NCI-H748 (cell line): ENCODE results near the gene LAMA1.
A peak's percentile ranks its signal among the peaks of the same experiment; 100 is the strongest.
"Not testable (repeated sequence)": the region's sequence is repeated elsewhere in the genome, so short reads cannot be mapped to it uniquely, and the experiment has no call there.

ENCODE experiments used
- DNase-seq: peaks from one replicate; lab custom pipeline; 2025; ENCODE audit not compliant: unreplicated experiment; lab: John Stamatoyannopoulos, UW

The LAMA1 gene

DNA sequence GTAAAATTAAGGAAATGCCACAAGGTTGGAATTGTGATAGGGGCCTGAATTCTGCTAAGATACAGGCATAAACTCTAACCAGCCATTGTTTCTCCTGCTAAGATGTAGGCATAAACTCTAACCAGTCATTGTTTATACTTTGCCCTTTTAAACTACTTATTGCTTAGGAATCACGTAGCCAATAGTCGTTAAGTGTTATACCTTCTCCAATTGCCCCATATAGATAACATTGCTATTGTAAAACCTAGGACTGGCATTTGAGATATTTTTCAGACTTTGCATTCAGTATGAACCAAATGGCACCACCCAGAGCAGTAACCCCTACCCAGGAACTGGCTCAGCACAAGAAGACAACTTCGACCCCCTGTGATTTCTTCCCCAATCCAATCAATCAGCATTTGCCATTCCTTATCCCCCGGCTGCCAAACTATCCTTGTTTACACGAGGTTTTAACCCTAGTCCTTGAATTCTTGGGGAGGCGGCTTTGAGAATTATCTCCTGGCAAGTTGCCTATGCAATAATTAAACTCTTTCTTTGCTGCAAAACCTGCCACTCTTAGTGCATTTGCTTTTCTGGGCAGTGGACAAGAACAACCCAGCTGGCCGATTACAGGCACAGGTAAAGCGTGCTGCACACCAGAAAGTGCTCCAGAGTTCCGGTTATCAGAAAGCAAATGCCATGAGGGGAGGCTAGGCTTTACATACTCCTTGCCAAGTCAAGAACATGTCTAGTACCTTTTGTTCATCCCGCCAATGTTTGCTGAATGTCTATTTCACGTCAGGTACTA, 167.6 kb downstream of the LAMA1 start:
- peak; percentile 17 for DNase-seq

- no peak for DNase-seq
Measured at GRCh38 chr18:6948281-6949055, 169.1 kb downstream of the LAMA1 start.

- DNase-seq: no peak
Measured at GRCh38 chr18:6947338-6948030, 170.1 kb downstream of the LAMA1 start.

- peak; percentile 78 for DNase-seq
Measured at GRCh38 chr18:6943143-6943542, 174.5 kb downstream of the LAMA1 start.

DNA sequence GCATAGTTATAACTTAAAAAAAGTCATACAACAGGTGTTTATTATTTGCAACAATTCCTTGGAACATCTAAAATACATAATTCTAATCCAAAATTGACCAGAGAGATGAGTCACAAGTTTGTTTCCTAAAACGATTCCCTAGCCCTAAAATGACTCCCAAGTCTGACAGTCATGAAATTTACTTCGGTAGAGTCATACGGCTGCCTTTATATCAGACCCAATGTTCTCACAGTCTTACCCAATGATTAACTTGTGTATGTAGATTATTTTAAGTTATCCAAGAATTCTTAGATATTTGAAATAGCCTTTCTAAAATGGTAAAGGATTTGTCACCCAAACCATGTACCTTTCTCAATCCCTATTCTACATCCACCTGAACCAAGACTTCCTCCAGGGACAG, 174.9 kb downstream of the LAMA1 start:
- DNase-seq: no peak

DNA sequence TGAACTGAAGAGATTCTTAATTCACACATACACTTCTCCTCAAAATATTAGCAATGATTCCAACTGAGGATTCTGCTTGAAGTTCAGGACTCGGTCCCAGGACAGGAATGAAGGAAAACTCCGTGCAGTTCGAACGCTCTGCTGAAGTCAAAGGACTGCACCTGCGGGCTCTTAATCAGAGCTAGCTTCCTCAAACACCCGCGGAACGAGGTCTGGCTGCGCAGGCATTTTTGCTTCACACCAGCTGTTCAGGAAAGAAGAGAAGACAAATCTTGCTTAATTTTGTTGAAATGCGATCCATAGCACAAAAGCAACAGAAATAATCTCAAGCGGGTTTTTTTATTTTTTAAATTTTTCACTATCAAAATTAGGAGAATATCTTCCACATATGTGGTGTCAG, 175.6 kb downstream of the LAMA1 start:
- DNase-seq: no peak

DNA sequence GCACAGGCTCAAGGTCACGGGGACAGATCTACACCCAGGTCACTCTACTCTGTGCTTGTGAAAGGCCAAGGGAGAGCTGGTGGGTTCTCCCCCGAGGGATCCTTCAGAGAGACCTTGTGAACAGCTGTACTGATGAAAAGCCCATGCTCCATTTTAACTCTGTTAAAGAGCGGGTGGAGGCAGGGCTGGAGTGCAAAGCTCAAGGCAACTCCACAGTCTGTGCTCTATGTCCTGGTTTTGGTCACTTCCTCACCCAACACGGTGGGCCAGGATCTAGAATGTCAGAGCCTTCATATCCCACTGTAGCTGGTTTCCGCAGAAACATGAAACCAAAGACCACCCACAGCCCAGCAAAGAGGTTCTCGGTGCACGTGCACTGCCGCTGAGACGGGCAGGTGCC, 177.1 kb downstream of the LAMA1 start:
- DNase-seq: no peak

GRCh38 chr18:6939972-6940371, 177.6 kb downstream of the LAMA1 start:
- no peak for DNase-seq

- DNase-seq: not testable (repeated sequence)
Measured at GRCh38 chr18:6938403-6938802, 179.2 kb downstream of the LAMA1 start.

DNA sequence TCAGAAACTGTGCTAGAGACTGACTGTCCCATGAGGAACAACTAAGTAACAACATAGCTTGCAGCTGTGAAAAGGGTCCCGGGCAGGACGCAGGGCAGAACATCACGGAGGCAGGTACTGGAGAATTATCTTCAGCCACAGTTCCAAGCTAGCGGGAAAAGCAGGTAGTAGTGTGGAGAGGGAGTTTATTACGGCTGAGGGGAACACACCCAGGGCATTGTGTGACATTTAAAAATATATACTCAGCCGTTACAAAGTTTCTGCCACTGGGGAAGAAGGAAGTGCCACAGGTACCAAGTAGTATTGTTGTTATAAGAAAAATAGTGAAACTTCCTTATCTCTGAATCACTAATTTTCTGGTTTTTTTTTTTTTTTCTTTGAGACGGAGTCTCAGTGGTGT, 179.6 kb downstream of the LAMA1 start:
- no peak for DNase-seq

DNA sequence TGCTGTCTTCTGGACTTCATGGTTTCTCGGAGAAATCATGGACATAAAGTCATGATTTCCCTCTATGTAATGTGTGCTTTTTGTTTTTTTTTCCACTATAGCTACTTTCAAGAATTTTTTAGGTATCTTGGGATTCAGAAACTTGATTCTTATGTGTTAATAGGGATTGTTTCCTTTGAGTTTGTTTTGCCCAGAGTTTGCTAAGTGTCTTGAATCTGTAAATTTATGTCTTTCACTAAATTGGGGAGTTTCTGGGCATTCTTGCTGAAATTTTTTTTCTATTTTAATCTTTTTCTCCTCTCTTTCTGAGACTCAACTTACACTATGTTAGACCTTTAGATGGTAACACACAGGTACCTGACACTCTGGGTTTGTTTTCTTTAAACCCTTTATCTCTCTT, 182.7 kb downstream of the LAMA1 start:
- no peak for DNase-seq

GRCh38 chr18:6929370-6930102, 188.1 kb downstream of the LAMA1 start:
- DNase-seq: peak; percentile 50

- DNase-seq: no peak
Measured at GRCh38 chr18:6928359-6928758, 189.2 kb downstream of the LAMA1 start.

DNA sequence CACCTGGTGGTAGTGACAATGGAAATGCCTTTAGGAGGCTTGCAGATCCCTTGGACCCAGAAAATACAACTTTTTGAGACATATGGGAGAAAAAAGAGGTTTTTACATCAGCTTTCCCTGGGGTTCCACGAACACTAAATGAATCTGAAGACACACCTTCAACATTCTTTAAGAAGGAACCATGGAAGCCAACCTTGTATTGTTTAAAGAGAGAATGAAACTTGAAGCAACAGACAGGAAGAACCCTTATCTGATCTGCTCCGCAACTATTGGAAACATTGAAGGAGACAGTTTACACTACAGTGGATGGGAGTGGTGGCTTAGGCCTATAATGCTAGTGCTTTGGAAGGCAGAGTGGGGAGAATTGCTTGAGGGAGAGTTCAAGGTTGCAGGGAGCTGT, 190.4 kb downstream of the LAMA1 start:
- DNase-seq: no peak

- no peak for DNase-seq
Measured at GRCh38 chr18:6923220-6923619, 194.4 kb downstream of the LAMA1 start.

DNA sequence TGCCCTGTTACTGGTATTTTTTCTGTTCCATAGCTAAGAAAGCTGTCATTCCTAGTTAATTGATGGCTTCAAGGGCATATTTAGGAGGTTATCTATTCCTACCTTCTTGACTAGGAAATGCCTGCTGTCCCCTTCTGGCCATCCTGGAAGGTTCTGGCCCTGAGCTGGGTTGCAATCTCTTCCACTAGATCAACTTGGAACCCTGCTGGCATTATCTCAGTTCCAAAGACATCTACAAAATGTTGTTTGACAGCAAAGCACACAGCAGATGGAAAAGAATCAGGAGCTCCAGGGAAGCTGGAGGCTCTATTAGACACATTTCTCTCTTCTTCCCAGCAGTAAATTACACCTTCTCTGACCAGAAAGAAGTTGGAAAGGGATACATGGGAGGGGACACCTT, 196.0 kb downstream of the LAMA1 start:
- DNase-seq: no peak

- peak; percentile 65 for DNase-seq
Measured at GRCh38 chr18:6920099-6920955, 197.3 kb downstream of the LAMA1 start.

GRCh38 chr18:6917072-6917471, 200.5 kb downstream of the LAMA1 start:
- no peak for DNase-seq

GRCh38 chr18:6901286-6901926, 216.2 kb downstream of the LAMA1 start:
- DNase-seq: no peak

GRCh38 chr18:6891788-6892187, 225.8 kb downstream of the LAMA1 start:
- no peak for DNase-seq
